Activated CD8-positive, alpha-beta T cell treated with anti-CD3 and anti-CD28 coated beads, Interleukin-2, amount 10 ng/mL, durations not matched to agents 7 days and 5 days (primary cell): ENCODE results near the gene YJU2. TPM values are rescaled to one million over a fixed set of nuclear protein-coding genes. Genes with fewer than 3 reads are reported as not detected.

ENCODE experiments used
- ATAC-seq: fragments of 150-1000 bp; cut with Tn5 transposase; one replicate; pipeline ENCODE4 v1.10.0; 2021; ENCODE audit warnings: moderate library complexity
- CTCF ChIA-PET: fragments of 350-600 bp; sonication (Branson Sonifier 250); formaldehyde crosslinking; loops from one replicate; lab custom pipeline; 2021; ENCODE audit warnings: antibody characterized with exemption; lab: Charles Lee
- POLR2A ChIA-PET: fragments of 350-600 bp; sonication (Branson Sonifier 250); formaldehyde crosslinking; loops from one replicate; lab custom pipeline; 2021; ENCODE audit warnings: antibody characterized with exemption; lab: Charles Lee
- DNase-seq: peaks from one replicate; pipeline ENCODE4 v3.0.0-alpha.2; 2020
- H3K27ac Mint-ChIP-seq: one replicate; pipeline ENCODE4 v1.8.0; 2021; ENCODE audit warnings: mild to moderate bottlenecking, mixed read lengths
- H3K27me3 Mint-ChIP-seq: one replicate; pipeline ENCODE4 v1.8.0; 2021; ENCODE audit warnings: low read depth, mixed read lengths
- H3K36me3 Mint-ChIP-seq: one replicate; pipeline ENCODE4 v1.8.0; 2021; ENCODE audit warnings: low read depth, mixed read lengths
- H3K4me1 Mint-ChIP-seq: one replicate; pipeline ENCODE4 v1.8.0; 2021; ENCODE audit warnings: low read depth, mixed read lengths
- H3K4me3 Mint-ChIP-seq: one replicate; pipeline ENCODE4 v1.8.0; 2021; ENCODE audit warnings: mild to moderate bottlenecking, mixed read lengths
- H3K9me3 Mint-ChIP-seq: one replicate; pipeline ENCODE4 v1.8.0; 2022; ENCODE audit warnings: mixed read lengths; ENCODE audit not compliant: insufficient read depth
- total RNA-seq, 2 experiments: library from RNA; stranded (reverse); gene quantifications; one replicate each; pipeline ENCODE4 v1.2.3, GENCODE V29; 2021

The YJU2 gene
- total RNA-seq, 2 experiments from 2014 or later, result 24.8 to 26.1 TPM

GRCh38 chr19:4256563-4256962 is 9.7 kb downstream of the YJU2 start:
- Mint-ChIP-seq H3K9me3 (no peaks in the 10 kb centered on the region), H3K4me1 (peaks cover 5% of the 10 kb centered on the region), H3K36me3 (peaks cover 55% of the 10 kb centered on the region), H3K4me3 (no peak overlapping the region), H3K27me3 (no peaks in the 10 kb centered on the region), H3K27ac (no peak overlapping the region)
- no peak for DNase-seq
- ChIA-PET CTCF (interaction anchor here (3.1 kb wide), 1 partner anchor 11 kb away, joined by 10 read pairs; no protein-coding TSS in a partner anchor), POLR2A (no interaction called here)
- ATAC-seq, result no peak

GRCh38 chr19:4257025-4257424 is 10.1 kb downstream of the YJU2 start:
- no peak for DNase-seq
- peaks cover 51% of the 10 kb centered on the region for H3K36me3 Mint-ChIP-seq
- ATAC-seq, result no peak
- H3K4me3 Mint-ChIP-seq, result no peak overlapping the region
- no peaks in the 10 kb centered on the region for H3K27me3 Mint-ChIP-seq
- CTCF ChIA-PET, result interaction anchor here (3.1 kb wide), 1 partner anchor 10 kb away, joined by 10 read pairs; no protein-coding TSS in a partner anchor
- POLR2A ChIA-PET, result no interaction called here
- H3K9me3 Mint-ChIP-seq, result no peaks in the 10 kb centered on the region
- H3K27ac Mint-ChIP-seq, result no peak overlapping the region
- H3K4me1 Mint-ChIP-seq, result peaks cover 5% of the 10 kb centered on the region

GRCh38 chr19:4258181-4258580 is 11.3 kb downstream of the YJU2 start:
- ChIA-PET POLR2A (no interaction called here), CTCF (interaction anchor here (3.1 kb wide), 1 partner anchor 9 kb away, joined by 10 read pairs; no protein-coding TSS in a partner anchor)
- H3K4me1 Mint-ChIP-seq, result peaks cover 7% of the 10 kb centered on the region
- ATAC-seq (no peak), DNase-seq (no peak)
- no peaks in the 10 kb centered on the region for H3K27me3 Mint-ChIP-seq
- H3K4me3 Mint-ChIP-seq, result no peak overlapping the region
- H3K27ac Mint-ChIP-seq, result no peak overlapping the region
- peaks cover 42% of the 10 kb centered on the region for H3K36me3 Mint-ChIP-seq
- H3K9me3 Mint-ChIP-seq, result no peaks in the 10 kb centered on the region

- DNase-seq (no peak), ATAC-seq (no peak)
- Mint-ChIP-seq H3K4me3 (no peak overlapping the region), H3K9me3 (no peaks in the 10 kb centered on the region), H3K27me3 (no peaks in the 10 kb centered on the region), H3K4me1 (peaks cover 30% of the 10 kb centered on the region), H3K36me3 (peaks cover 42% of the 10 kb centered on the region), H3K27ac (peak overlapping the region; percentile 39)
- ChIA-PET POLR2A (no interaction called here), CTCF (interaction anchor here (1.0 to 1.6 kb wide), 2 partner anchors 14 to 92 kb away, joined by 3 to 5 read pairs; partner anchors contain the start of gene YJU2)
Observed at GRCh38 chr19:4260613-4261191, 13.8 kb downstream of the YJU2 start.

GRCh38 chr19:4264812-4265211 is 17.9 kb downstream of the YJU2 start:
- ATAC-seq, result peak; percentile 52
- H3K27ac Mint-ChIP-seq, result peak overlapping the region; percentile 94
- peak overlapping the region; percentile 34 for H3K4me3 Mint-ChIP-seq
- peaks cover 48% of the 10 kb centered on the region for H3K4me1 Mint-ChIP-seq
- CTCF ChIA-PET, result interaction anchor here (0.7 to 3.8 kb wide), 5 partner anchors 17 to 136 kb away, joined by 3 to 49 read pairs (median 19); partner anchors contain the start of genes CHAF1A, SH3GL1 and YJU2
- POLR2A ChIA-PET, result interaction anchor here (1.0 kb wide), 1 partner anchor 18 kb away, joined by 3 read pairs; the partner anchor contains the start of gene YJU2
- peak; percentile 29 for DNase-seq
- no peaks in the 10 kb centered on the region for H3K27me3 Mint-ChIP-seq
- no peaks in the 10 kb centered on the region for H3K9me3 Mint-ChIP-seq
- peaks cover 49% of the 10 kb centered on the region for H3K36me3 Mint-ChIP-seq

GRCh38 chr19:4266253-4267000 is 19.5 kb downstream of the YJU2 start:
- ChIA-PET CTCF (interaction anchor here (0.6 to 3.8 kb wide), 34 partner anchors 9 to 260 kb away, joined by 3 to 49 read pairs (median 5); partner anchors contain the start of genes CHAF1A, HDGFL2, MPND and SH3GL1), POLR2A (interaction anchor here (0.7 to 1.3 kb wide), 4 partner anchors 20 to 190 kb away, joined by 3 to 6 read pairs (median 3); partner anchors contain the start of gene YJU2)
- no peak overlapping the region for H3K4me3 Mint-ChIP-seq
- H3K27ac Mint-ChIP-seq, result peak overlapping the region; percentile 94
- ATAC-seq (no peak), DNase-seq (no peak)
- no peaks in the 10 kb centered on the region for H3K27me3 Mint-ChIP-seq
- no peaks in the 10 kb centered on the region for H3K9me3 Mint-ChIP-seq
- H3K4me1 Mint-ChIP-seq, result peaks cover 43% of the 10 kb centered on the region
- peaks cover 50% of the 10 kb centered on the region for H3K36me3 Mint-ChIP-seq

- ChIA-PET CTCF (interaction anchor here (0.6 to 3.8 kb wide), 37 partner anchors 9 to 259 kb away, joined by 3 to 49 read pairs (median 5); partner anchors contain the start of genes CHAF1A, HDGFL2, MPND and SH3GL1), POLR2A (interaction anchor here (0.7 to 1.3 kb wide), 5 partner anchors 20 to 189 kb away, joined by 3 to 6 read pairs (median 3); partner anchors contain the start of gene YJU2)
- H3K36me3 Mint-ChIP-seq, result peaks cover 56% of the 10 kb centered on the region
- peak overlapping the region; percentile 78 for H3K27ac Mint-ChIP-seq
- ATAC-seq (peak; percentile 60), DNase-seq (peak; percentile 77)
- no peaks in the 10 kb centered on the region for H3K9me3 Mint-ChIP-seq
- no peaks in the 10 kb centered on the region for H3K27me3 Mint-ChIP-seq
- H3K4me3 Mint-ChIP-seq, result no peak overlapping the region
- H3K4me1 Mint-ChIP-seq, result peaks cover 43% of the 10 kb centered on the region
Observed at GRCh38 chr19:4267101-4267900, 20.4 kb downstream of the YJU2 start.

- Mint-ChIP-seq H3K36me3 (peaks cover 54% of the 10 kb centered on the region), H3K27me3 (no peaks in the 10 kb centered on the region), H3K27ac (no peak overlapping the region), H3K9me3 (no peaks in the 10 kb centered on the region), H3K4me3 (no peak overlapping the region), H3K4me1 (peaks cover 41% of the 10 kb centered on the region)
- ChIA-PET CTCF (interaction anchor here (0.7 to 3.8 kb wide), 13 partner anchors 11 to 452 kb away, joined by 3 to 49 read pairs (median 9); partner anchors contain the start of genes CHAF1A, HDGFL2, MPND and SH3GL1), POLR2A (interaction anchor here (1.1 to 1.3 kb wide), 2 partner anchors 85 to 134 kb away, joined by 3 to 6 read pairs; no protein-coding TSS in a partner anchor)
- ATAC-seq, result no peak
- DNase-seq, result no peak
Observed at GRCh38 chr19:4267901-4268815, 21.3 kb downstream of the YJU2 start.

GRCh38 chr19:4268816-4269430 is 22.0 kb downstream of the YJU2 start:
- Mint-ChIP-seq H3K4me3 (no peak overlapping the region), H3K4me1 (peaks cover 34% of the 10 kb centered on the region), H3K36me3 (peaks cover 51% of the 10 kb centered on the region), H3K27me3 (no peaks in the 10 kb centered on the region), H3K9me3 (no peaks in the 10 kb centered on the region), H3K27ac (no peak overlapping the region)
- ChIA-PET CTCF (interaction anchor here (0.7 to 3.7 kb wide), 6 partner anchors 15 to 452 kb away, joined by 3 to 49 read pairs (median 4); partner anchors contain the start of gene STAP2), POLR2A (no interaction called here)
- no peak for DNase-seq
- no peak for ATAC-seq

GRCh38 chr19:4272894-4273293 is 26.0 kb downstream of the YJU2 start:
- no peak overlapping the region for H3K4me3 Mint-ChIP-seq
- ChIA-PET CTCF (no interaction called here), POLR2A (no interaction called here)
- H3K9me3 Mint-ChIP-seq, result no peaks in the 10 kb centered on the region
- no peak for ATAC-seq
- DNase-seq, result no peak
- H3K27me3 Mint-ChIP-seq, result no peaks in the 10 kb centered on the region
- peaks cover 2% of the 10 kb centered on the region for H3K4me1 Mint-ChIP-seq
- no peak overlapping the region for H3K27ac Mint-ChIP-seq
- peaks cover 24% of the 10 kb centered on the region for H3K36me3 Mint-ChIP-seq
